HL-60 (cell line): Measurements from ENCODE around the gene UNC45A.
"Not testable (repeated sequence)": the region's sequence is repeated elsewhere in the genome, so short reads cannot be mapped to it uniquely, and the experiment has no call there.

Experiments used
- DNase-seq, 2 experiments: peaks; one replicate each; pipeline ENCODE4 v3.0.0-alpha.2; 2010 to 2020; ENCODE audit warnings: low read depth in 1 of 2, low spot score in 1 of 2
- H3K27ac ChIP-seq: fragments of 250-450 bp; sonication (Bioruptor Pico); replicated peaks from 2 replicates; pipeline ENCODE4 v1.5.1; 2020; ENCODE audit warnings: mild to moderate bottlenecking, moderate library complexity
- H3K27me3 ChIP-seq: fragments of 250-450 bp; sonication (Bioruptor Pico); 2 replicates; pipeline ENCODE4 v1.5.1; 2021; ENCODE audit warnings: mild to moderate bottlenecking, moderate library complexity; ENCODE audit not compliant: insufficient read depth, poor library complexity, severe bottlenecking
- H3K4me3 ChIP-seq: replicated peaks from 2 replicates; pipeline ENCODE4 v1.5.1; 2011; ENCODE audit warnings: mild to moderate bottlenecking, control low read depth, low read length; ENCODE audit not compliant: insufficient read depth
- CTCF ChIP-seq: IDR thresholded peaks from one replicate; pipeline ENCODE4 v1.5.1; 2011; ENCODE audit warnings: low read length, control low read depth, inconsistent platforms; ENCODE audit not compliant: insufficient read depth
- GABPA ChIP-seq: IDR thresholded peaks from 2 replicates; pipeline ENCODE4 v1.6.1; 2012; ENCODE audit warnings: low read depth
- POLR2AphosphoS5 ChIP-seq: IDR thresholded peaks from 2 replicates; pipeline ENCODE4 v1.6.1; 2012; ENCODE audit warnings: low read depth
- REST ChIP-seq: IDR thresholded peaks from 2 replicates; pipeline ENCODE4 v1.6.1; 2012; ENCODE audit warnings: low read depth; ENCODE audit not compliant: insufficient replicate concordance
- SPI1 ChIP-seq: IDR thresholded peaks from 2 replicates; pipeline ENCODE4 v1.6.1; 2012; ENCODE audit warnings: low read depth, mild to moderate bottlenecking, borderline replicate concordance

The UNC45A gene

DNA sequence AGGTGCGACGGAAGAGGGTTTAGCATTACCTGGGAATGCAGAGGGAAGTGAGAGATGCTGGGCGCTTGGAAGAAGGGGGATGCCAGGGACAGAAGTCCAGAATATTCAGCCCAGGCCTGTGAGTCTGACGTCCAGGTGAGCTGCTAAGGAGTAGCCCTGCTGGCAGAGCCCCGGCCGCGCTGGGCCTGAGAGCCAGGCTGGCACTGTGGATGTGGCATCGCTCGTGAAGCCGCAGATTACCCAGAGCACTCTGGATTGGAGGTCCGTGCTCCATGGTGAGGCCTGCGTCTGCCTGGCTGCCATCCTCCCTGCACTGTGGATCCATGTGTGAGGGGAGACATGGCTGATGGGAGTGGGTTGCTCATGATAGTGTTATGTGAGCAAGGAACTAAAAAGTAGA, 17.5 kb upstream of the UNC45A start:
- Histone ChIP-seq H3K4me3 (no peak overlapping the region), H3K27ac (peak overlapping the region; percentile 90), H3K27me3 (no peaks in the 10 kb centered on the region)
- no peak for TF ChIP-seq SPI1
- no peak for TF ChIP-seq REST
- no peak for TF ChIP-seq CTCF
- no peak for TF ChIP-seq POLR2AphosphoS5
- TF ChIP-seq GABPA = no peak
- DNase-seq = no peak

GRCh38 chr15:90918034-90918788, 16.9 kb upstream of the UNC45A start:
- Histone ChIP-seq H3K27ac (no peak overlapping the region), H3K4me3 (no peak overlapping the region), H3K27me3 (no peaks in the 10 kb centered on the region)
- TF ChIP-seq POLR2AphosphoS5 = no peak
- no peak for DNase-seq

DNA sequence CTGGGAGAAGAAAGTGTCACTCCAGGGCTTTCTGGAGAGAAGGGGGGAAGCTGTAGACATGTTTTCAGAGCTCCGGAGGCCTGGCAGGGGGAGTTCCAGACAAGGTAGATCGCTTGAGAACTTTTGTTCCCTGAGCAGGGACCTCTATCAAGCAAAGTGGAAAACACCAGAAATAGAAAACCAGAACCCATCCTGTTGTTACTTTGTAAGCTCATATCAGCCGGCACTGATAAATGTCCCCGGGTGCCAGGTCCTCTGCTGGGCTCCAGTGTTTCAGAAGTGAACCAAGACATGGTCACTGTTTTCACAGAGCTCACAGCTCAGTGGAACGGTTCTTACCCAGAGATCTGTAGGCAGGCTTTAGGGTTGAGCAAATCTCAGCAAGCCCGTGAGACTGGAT, 16.2 kb upstream of the UNC45A start:
- H3K27me3 ChIP-seq = no peaks in the 10 kb centered on the region
- H3K27ac ChIP-seq = no peak overlapping the region
- DNase-seq = no peak
- H3K4me3 ChIP-seq = no peak overlapping the region
- TF ChIP-seq POLR2AphosphoS5 (no peak), GABPA (no peak), REST (no peak), SPI1 (no peak), CTCF (no peak)

- Histone ChIP-seq H3K27me3 (no peaks in the 10 kb centered on the region), H3K27ac (no peak overlapping the region), H3K4me3 (no peak overlapping the region)
- TF ChIP-seq GABPA (no peak), CTCF (no peak), POLR2AphosphoS5 (no peak), REST (no peak), SPI1 (no peak)
- no peak for DNase-seq
Observed at GRCh38 chr15:90921887-90922286, 13.2 kb upstream of the UNC45A start.

- not testable (repeated sequence) for H3K27me3 ChIP-seq, H3K4me3 ChIP-seq, DNase-seq, H3K27ac ChIP-seq
Observed at GRCh38 chr15:90922712-90923322, 12.3 kb upstream of the UNC45A start.
